Endothelial cell (in vitro differentiated cells): ENCODE results near the gene IDH3A. TPM values are rescaled to one million over a fixed set of nuclear protein-coding genes. Genes with fewer than 3 reads are reported as not detected.

Experiments
- DNase-seq: peaks from one replicate; pipeline ENCODE4 v3.0.0; 2021; ENCODE audit warnings: low spot score
- H3K27ac Mint-ChIP-seq: one replicate; pipeline ENCODE4 v1.8.0; 2021; ENCODE audit warnings: mixed read lengths, inconsistent platforms; ENCODE audit not compliant: unreplicated experiment
- H3K27me3 Mint-ChIP-seq: one replicate; pipeline ENCODE4 v1.8.0; 2021; ENCODE audit warnings: mild to moderate bottlenecking, moderate library complexity, mixed read lengths, inconsistent platforms; ENCODE audit not compliant: unreplicated experiment
- H3K36me3 Mint-ChIP-seq: one replicate; pipeline ENCODE4 v1.8.0; 2021; ENCODE audit warnings: mild to moderate bottlenecking, low read depth, mixed read lengths, inconsistent platforms; ENCODE audit not compliant: unreplicated experiment
- H3K4me1 Mint-ChIP-seq: one replicate; pipeline ENCODE4 v1.8.0; 2021; ENCODE audit warnings: mild to moderate bottlenecking, mixed read lengths, inconsistent platforms; ENCODE audit not compliant: unreplicated experiment
- H3K4me3 Mint-ChIP-seq: one replicate; pipeline ENCODE4 v1.8.0; 2021; ENCODE audit warnings: mild to moderate bottlenecking, mixed read lengths, inconsistent platforms; ENCODE audit not compliant: unreplicated experiment
- H3K9me3 Mint-ChIP-seq: one replicate; pipeline ENCODE4 v1.8.0; 2021; ENCODE audit warnings: mixed read lengths, inconsistent platforms; ENCODE audit not compliant: unreplicated experiment
- total RNA-seq: library from RNA; stranded (reverse); fragmentation: NEBNext Ultra II Directional; extraction: Animal tissue kit (Norgen Biotek cat#: 25700); gene quantifications from one replicate; pipeline ENCODE4 v1.2.1, GENCODE V29; 2021; ENCODE audit not compliant: unreplicated experiment
- TF ChIP-seq, protein P1 (sequence below): fragments of 200-600 bp; sonication (generic); IDR thresholded peaks from one replicate; pipeline ENCODE4 v1.5.0; 2021; ENCODE audit warnings: antibody characterized with exemption; ENCODE audit not compliant: unreplicated experiment

Gene IDH3A
- total RNA-seq, 1 donor from 2014 or later: 19.9 TPM

DNA sequence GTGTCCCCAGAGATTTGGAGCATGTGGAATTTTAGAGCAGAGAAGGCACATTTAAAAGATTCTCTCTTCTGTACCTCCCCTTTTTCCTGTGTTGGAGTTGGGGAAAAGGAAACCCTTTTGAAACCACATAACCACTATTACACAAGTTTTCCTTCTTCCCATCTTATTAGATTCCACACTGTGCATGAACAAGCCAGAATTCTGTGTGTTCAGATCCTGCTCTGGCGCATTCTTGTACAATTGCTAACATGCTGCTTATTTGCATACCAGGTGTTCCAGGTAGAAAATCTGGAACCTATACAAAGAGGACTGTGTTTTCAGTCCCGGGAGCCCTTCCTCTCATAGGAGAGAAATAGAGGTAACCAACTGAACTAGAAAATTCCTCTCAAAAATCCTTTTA is 15.4 kb upstream of the IDH3A start:
- Mint-ChIP-seq H3K27ac (no peak overlapping the region), H3K36me3 (no peaks in the 10 kb centered on the region), H3K27me3 (peaks cover 5% of the 10 kb centered on the region), H3K4me1 (peaks cover 6% of the 10 kb centered on the region), H3K9me3 (no peaks in the 10 kb centered on the region), H3K4me3 (no peak overlapping the region)
- TF ChIP-seq, protein P1, sequence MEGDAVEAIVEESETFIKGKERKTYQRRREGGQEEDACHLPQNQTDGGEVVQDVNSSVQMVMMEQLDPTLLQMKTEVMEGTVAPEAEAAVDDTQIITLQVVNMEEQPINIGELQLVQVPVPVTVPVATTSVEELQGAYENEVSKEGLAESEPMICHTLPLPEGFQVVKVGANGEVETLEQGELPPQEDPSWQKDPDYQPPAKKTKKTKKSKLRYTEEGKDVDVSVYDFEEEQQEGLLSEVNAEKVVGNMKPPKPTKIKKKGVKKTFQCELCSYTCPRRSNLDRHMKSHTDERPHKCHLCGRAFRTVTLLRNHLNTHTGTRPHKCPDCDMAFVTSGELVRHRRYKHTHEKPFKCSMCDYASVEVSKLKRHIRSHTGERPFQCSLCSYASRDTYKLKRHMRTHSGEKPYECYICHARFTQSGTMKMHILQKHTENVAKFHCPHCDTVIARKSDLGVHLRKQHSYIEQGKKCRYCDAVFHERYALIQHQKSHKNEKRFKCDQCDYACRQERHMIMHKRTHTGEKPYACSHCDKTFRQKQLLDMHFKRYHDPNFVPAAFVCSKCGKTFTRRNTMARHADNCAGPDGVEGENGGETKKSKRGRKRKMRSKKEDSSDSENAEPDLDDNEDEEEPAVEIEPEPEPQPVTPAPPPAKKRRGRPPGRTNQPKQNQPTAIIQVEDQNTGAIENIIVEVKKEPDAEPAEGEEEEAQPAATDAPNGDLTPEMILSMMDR: no peak
- no peak for DNase-seq

- Mint-ChIP-seq H3K27ac (no peak overlapping the region), H3K9me3 (no peaks in the 10 kb centered on the region), H3K4me3 (no peak overlapping the region), H3K27me3 (no peaks in the 10 kb centered on the region), H3K36me3 (no peaks in the 10 kb centered on the region), H3K4me1 (peaks cover 2% of the 10 kb centered on the region)
- DNase-seq: no peak
- TF ChIP-seq, protein P1: no peak
Measured at GRCh38 chr15:78139578-78139977, 9.6 kb upstream of the IDH3A start.

DNA sequence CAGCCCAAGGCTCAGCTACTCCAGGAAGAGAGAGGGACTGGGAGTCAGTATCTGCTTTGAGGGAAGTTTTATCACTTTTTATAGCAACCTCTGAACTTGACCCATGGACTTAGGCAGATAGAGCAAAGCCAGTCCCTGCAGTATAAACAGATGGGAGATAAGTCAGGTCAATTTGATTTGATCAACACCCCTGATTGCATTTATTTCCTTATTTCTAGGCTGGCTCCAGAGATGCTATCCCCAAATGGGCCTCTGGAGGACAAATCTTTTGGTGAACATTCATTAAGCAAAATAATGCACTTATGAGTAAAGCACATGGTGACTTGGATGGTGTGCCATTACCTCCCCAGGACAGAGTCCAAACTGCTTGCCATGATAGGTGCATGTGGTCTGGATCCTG is 8.9 kb upstream of the IDH3A start:
- TF ChIP-seq, protein P1: no peak
- Mint-ChIP-seq H3K27ac (no peak overlapping the region), H3K36me3 (no peaks in the 10 kb centered on the region), H3K4me3 (no peak overlapping the region), H3K27me3 (no peaks in the 10 kb centered on the region), H3K4me1 (peaks cover 2% of the 10 kb centered on the region), H3K9me3 (no peaks in the 10 kb centered on the region)
- no peak for DNase-seq

GRCh38 chr15:78142332-78142731 is 6.8 kb upstream of the IDH3A start:
- Mint-ChIP-seq H3K4me3 (no peak overlapping the region), H3K4me1 (peaks cover 5% of the 10 kb centered on the region), H3K27me3 (peaks cover under 1% of the 10 kb centered on the region), H3K9me3 (no peaks in the 10 kb centered on the region), H3K27ac (no peak overlapping the region), H3K36me3 (no peaks in the 10 kb centered on the region)
- DNase-seq: no peak
- TF ChIP-seq, protein P1: no peak

DNA sequence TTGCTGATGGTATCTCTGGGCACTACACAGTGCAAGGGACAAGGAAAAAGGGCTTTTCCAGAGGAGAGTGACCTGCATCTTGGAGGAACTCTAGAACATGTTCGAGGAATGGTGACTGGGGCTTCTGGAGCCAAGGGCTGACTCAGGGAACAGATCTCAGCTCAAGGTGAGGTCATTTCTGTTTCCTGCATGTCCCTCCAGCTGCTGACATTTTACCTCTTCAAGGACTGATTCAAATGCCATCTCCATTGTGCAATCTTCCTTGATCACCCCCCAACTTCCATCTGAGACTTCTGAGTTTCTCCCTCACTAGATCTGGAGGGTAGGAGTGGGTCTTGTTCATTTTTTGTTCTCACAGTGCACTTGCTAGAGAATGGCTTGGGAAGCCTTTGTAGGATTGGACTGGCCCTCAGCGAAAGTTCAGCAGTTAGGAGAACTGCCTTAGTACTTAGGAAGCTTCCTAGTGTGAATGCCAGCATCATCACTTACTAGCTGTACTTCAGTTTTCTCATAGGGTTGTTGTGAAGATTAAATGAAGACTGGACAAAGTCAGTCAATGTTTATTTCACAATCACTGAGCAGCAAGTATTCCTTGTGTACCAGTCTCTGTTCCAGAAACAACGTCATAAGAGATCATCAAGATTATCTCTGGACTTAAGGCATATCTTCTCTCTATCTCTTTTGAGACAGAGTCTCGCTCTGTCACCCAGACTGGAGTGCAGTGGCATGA is 2.6 kb upstream of the IDH3A start:
- Mint-ChIP-seq H3K9me3 (no peaks in the 10 kb centered on the region), H3K36me3 (peaks cover 3% of the 10 kb centered on the region), H3K4me3 (no peak overlapping the region), H3K27ac (no peak overlapping the region), H3K27me3 (peaks cover 8% of the 10 kb centered on the region), H3K4me1 (peaks cover 8% of the 10 kb centered on the region)
- no peak for DNase-seq
- TF ChIP-seq, protein P1: no peak
